WTC11 (cell line): ENCODE results near the gene RTN3. TPM values are rescaled to one million over a fixed set of nuclear protein-coding genes. Genes with fewer than 3 reads are reported as not detected.

Experiments
- ATAC-seq: fragments of 200-7000 bp; cut with Tn5 transposase; 2 replicates; pipeline ENCODE4 v1.10.0; 2021; ENCODE audit warnings: mild to moderate bottlenecking, moderate library complexity
- CTCF ChIA-PET: fragments of 300-600 bp; sonication (Branson Sonifier 250); formaldehyde crosslinking; loops from one replicate; lab custom pipeline; 2021; ENCODE audit warnings: antibody characterized with exemption; lab: Charles Lee
- POLR2A ChIA-PET: fragments of 350-600 bp; sonication (Branson Sonifier 250); formaldehyde crosslinking; loops from one replicate; lab custom pipeline; 2021; ENCODE audit warnings: antibody characterized with exemption; lab: Charles Lee
- DNase-seq: peaks from one replicate; pipeline ENCODE4 v3.0.0; 2021; ENCODE audit warnings: low spot score
- H3K27ac Mint-ChIP-seq: 2 replicates; pipeline ENCODE4 v1.8.0; 2021; ENCODE audit warnings: mixed read lengths
- H3K27me3 Mint-ChIP-seq: 2 replicates; pipeline ENCODE4 v1.8.0; 2021; ENCODE audit warnings: low read depth, mild to moderate bottlenecking, moderate library complexity, mixed read lengths
- H3K36me3 Mint-ChIP-seq: 2 replicates; pipeline ENCODE4 v1.8.0; 2021; ENCODE audit warnings: mixed read lengths
- H3K4me1 Mint-ChIP-seq: 2 replicates; pipeline ENCODE4 v1.8.0; 2022; ENCODE audit warnings: mixed read lengths
- H3K4me3 Mint-ChIP-seq: 2 replicates; pipeline ENCODE4 v1.8.0; 2021; ENCODE audit warnings: mild to moderate bottlenecking, moderate library complexity, mixed read lengths
- H3K9me3 Mint-ChIP-seq: 2 replicates; pipeline ENCODE4 v1.8.0; 2021; ENCODE audit warnings: mixed read lengths
- ESRRA ChIP-seq: sonication (generic); formaldehyde crosslinking; IDR thresholded peaks from 2 replicates; pipeline ENCODE4 v1.8.1; 2022; ENCODE audit warnings: mild to moderate bottlenecking, missing genetic modification reagents, borderline replicate concordance
- GABPB1 ChIP-seq: sonication (generic); formaldehyde crosslinking; IDR thresholded peaks from 2 replicates; pipeline ENCODE4 v1.8.1; 2023; ENCODE audit warnings: mild to moderate bottlenecking, missing genetic modification reagents
- NR2C2 ChIP-seq: sonication (generic); formaldehyde crosslinking; IDR thresholded peaks from 2 replicates; pipeline ENCODE4 v1.8.0; 2022; ENCODE audit warnings: mild to moderate bottlenecking, missing genetic modification reagents
- RORB ChIP-seq: fragments of 250-450 bp; sonication (Bioruptor Pico); IDR thresholded peaks from 2 replicates; pipeline ENCODE4 v1.9.0; 2021; ENCODE audit warnings: mild to moderate bottlenecking
- SOX15 ChIP-seq: fragments of 250-450 bp; sonication (Bioruptor Pico); IDR thresholded peaks from 2 replicates; pipeline ENCODE4 v1.9.0; 2021; ENCODE audit warnings: mild to moderate bottlenecking
- SP1 ChIP-seq: sonication (generic); formaldehyde crosslinking; conservative IDR thresholded peaks from 2 replicates; pipeline ENCODE4 v1.8.1; 2022; ENCODE audit warnings: missing genetic modification reagents
- TEAD1 ChIP-seq: sonication (generic); formaldehyde crosslinking; IDR thresholded peaks from 2 replicates; pipeline ENCODE4 v1.8.0; 2022; ENCODE audit warnings: mild to moderate bottlenecking, missing genetic modification reagents
- TEAD4 ChIP-seq: sonication (generic); formaldehyde crosslinking; IDR thresholded peaks from 2 replicates; pipeline ENCODE4 v1.8.0; 2022; ENCODE audit warnings: mild to moderate bottlenecking, missing genetic modification reagents
- ZBTB43 ChIP-seq: sonication (generic); formaldehyde crosslinking; IDR thresholded peaks from 2 replicates; pipeline ENCODE4 v1.8.1; 2023; ENCODE audit warnings: mild to moderate bottlenecking, missing genetic modification reagents
- ZNF121 ChIP-seq: sonication (generic); formaldehyde crosslinking; IDR thresholded peaks from 2 replicates; pipeline ENCODE4 v1.8.0; 2023; ENCODE audit warnings: missing genetic modification reagents
- ZNF232 ChIP-seq: sonication (generic); formaldehyde crosslinking; IDR thresholded peaks from 2 replicates; pipeline ENCODE4 v1.8.0; 2022; ENCODE audit warnings: mild to moderate bottlenecking, missing genetic modification reagents
- ZSCAN18 ChIP-seq: fragments of 250-450 bp; sonication (Bioruptor Pico); IDR thresholded peaks from 2 replicates; pipeline ENCODE4 v2.1.2; 2022; ENCODE audit warnings: mild to moderate bottlenecking, moderate library complexity
- total RNA-seq: library from RNA; stranded (reverse); gene quantifications from 3 replicates; pipeline ENCODE4 v1.2.3, GENCODE V29; 2021
- TF ChIP-seq, protein P1 (sequence below): sonication (generic); formaldehyde crosslinking; IDR thresholded peaks from 2 replicates; pipeline ENCODE4 v1.8.0; 2022; ENCODE audit warnings: mild to moderate bottlenecking, missing genetic modification reagents
- TF ChIP-seq, protein P2 (sequence below): sonication (generic); formaldehyde crosslinking; IDR thresholded peaks from 2 replicates; pipeline ENCODE4 v1.8.1; 2022; ENCODE audit warnings: low read depth, mild to moderate bottlenecking, moderate library complexity, missing genetic modification reagents, borderline replicate concordance
- TF ChIP-seq, protein P3 (sequence below): sonication (generic); formaldehyde crosslinking; IDR thresholded peaks from 2 replicates; pipeline ENCODE4 v1.8.1; 2023; ENCODE audit warnings: mild to moderate bottlenecking, missing genetic modification reagents, moderate library complexity
- TF ChIP-seq, protein P4 (sequence below): sonication (generic); formaldehyde crosslinking; IDR thresholded peaks from 2 replicates; pipeline ENCODE4 v1.8.1; 2022; ENCODE audit warnings: mild to moderate bottlenecking, missing genetic modification reagents, moderate library complexity, borderline replicate concordance
- TF ChIP-seq, protein P5 (sequence below): sonication (generic); formaldehyde crosslinking; IDR thresholded peaks from 2 replicates; pipeline ENCODE4 v1.8.0; 2022; ENCODE audit warnings: missing genetic modification reagents

RTN3 gene
- total RNA-seq, 1 experiment from 2014 or later: 159 TPM

DNA sequence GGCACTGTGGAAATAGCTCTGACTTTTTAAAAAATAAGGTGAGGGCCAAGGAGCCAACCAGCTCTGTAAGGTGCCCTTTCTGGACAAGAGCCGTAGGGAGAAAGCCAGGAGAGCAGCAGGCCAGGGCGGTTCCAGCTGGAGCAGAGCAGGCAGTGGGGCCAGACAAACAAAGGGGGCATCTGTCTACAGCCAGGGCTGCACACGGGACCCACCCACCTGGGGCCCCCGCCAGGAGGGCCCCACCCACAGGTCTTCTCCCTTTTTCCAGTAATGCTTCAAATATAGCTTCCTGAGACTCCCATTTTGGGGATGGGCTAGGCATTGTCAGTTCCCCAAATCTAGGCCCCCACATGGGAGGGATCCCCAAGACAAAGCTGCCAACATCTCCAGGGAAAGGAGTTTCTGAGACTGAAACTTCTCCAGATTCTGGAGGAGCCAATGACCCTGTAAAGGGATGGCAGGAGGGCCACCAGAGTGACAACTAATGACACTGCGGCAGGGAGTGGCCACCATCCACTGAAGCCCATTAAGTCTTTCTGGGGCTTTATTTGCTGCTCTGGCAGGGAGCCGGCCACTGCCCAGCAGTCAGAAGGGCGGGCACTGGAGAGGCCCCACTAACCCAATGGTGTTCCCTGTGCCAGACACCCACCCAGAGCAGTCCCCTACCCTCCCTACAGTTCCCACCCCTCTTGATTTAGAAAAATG, 85.4 kb downstream of the RTN3 start:
- ChIA-PET CTCF (interaction anchor here (0.6 to 3.4 kb wide), 12 partner anchors 45 to 381 kb away, joined by 3 to 26 read pairs (median 6); partner anchors contain the start of genes MARK2, NAA40, RCOR2 and SPINDOC), POLR2A (interaction anchor here (0.5 to 1.5 kb wide), 3 partner anchors 47 to 680 kb away, joined by 3 to 6 read pairs (median 3); no protein-coding TSS in a partner anchor)
- Mint-ChIP-seq H3K4me1 (peaks cover 34% of the 10 kb centered on the region), H3K9me3 (no peaks in the 10 kb centered on the region), H3K4me3 (peak overlapping the region; percentile 98), H3K27ac (no peak overlapping the region), H3K36me3 (no peaks in the 10 kb centered on the region), H3K27me3 (peaks cover 19% of the 10 kb centered on the region)
- DNase-seq (no peak), ATAC-seq (no peak)
- TF ChIP-seq, protein P1, sequence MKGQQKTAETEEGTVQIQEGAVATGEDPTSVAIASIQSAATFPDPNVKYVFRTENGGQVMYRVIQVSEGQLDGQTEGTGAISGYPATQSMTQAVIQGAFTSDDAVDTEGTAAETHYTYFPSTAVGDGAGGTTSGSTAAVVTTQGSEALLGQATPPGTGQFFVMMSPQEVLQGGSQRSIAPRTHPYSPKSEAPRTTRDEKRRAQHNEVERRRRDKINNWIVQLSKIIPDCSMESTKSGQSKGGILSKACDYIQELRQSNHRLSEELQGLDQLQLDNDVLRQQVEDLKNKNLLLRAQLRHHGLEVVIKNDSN (CRISPR knock-in tag): no peak
- TF ChIP-seq TEAD4 (CRISPR knock-in tag): no peak
- TF ChIP-seq ZSCAN18 (CRISPR knock-in tag): no peak
- TF ChIP-seq GABPB1 (CRISPR knock-in tag): no peak
- no peak for TF ChIP-seq SOX15 (CRISPR knock-in tag)
- no peak for TF ChIP-seq ZNF232 (CRISPR knock-in tag)
- no peak for TF ChIP-seq ESRRA
- TF ChIP-seq ZNF121 (CRISPR knock-in tag): no peak
- TF ChIP-seq, protein P2, sequence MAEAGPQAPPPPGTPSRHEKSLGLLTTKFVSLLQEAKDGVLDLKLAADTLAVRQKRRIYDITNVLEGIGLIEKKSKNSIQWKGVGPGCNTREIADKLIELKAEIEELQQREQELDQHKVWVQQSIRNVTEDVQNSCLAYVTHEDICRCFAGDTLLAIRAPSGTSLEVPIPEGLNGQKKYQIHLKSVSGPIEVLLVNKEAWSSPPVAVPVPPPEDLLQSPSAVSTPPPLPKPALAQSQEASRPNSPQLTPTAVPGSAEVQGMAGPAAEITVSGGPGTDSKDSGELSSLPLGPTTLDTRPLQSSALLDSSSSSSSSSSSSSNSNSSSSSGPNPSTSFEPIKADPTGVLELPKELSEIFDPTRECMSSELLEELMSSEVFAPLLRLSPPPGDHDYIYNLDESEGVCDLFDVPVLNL: no peak

DNA sequence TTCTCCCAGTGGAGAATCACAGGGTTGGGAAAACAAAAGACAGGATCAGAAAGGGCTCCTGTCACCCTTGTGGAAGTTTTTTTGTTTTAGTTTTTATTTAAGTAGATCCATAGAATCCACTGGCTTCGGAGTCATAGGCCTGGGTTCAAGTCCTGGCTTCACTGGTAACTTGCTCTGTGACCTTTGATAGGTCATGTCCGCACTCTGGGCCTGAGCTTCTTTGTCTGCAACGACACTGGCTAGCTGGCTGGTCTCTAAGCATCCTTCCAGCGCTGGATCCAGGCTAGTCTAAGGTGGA, 85.9 kb downstream of the RTN3 start:
- Mint-ChIP-seq H3K9me3 (no peaks in the 10 kb centered on the region), H3K36me3 (no peaks in the 10 kb centered on the region), H3K4me1 (peaks cover 36% of the 10 kb centered on the region), H3K4me3 (peak overlapping the region; percentile 98), H3K27ac (peak overlapping the region; percentile 98), H3K27me3 (peaks cover 22% of the 10 kb centered on the region)
- CTCF ChIA-PET: interaction anchor here (0.8 to 3.4 kb wide), 16 partner anchors 12 to 381 kb away, joined by 3 to 26 read pairs (median 7); partner anchors contain the start of genes MARK2, NAA40, RCOR2 and SPINDOC
- POLR2A ChIA-PET: interaction anchor here (0.6 to 1.5 kb wide), 3 partner anchors 46 to 170 kb away, joined by 3 to 6 read pairs (median 3); no protein-coding TSS in a partner anchor
- ATAC-seq (no peak), DNase-seq (no peak)
- no peak for TF ChIP-seq NR2C2 (CRISPR knock-in tag)
- TF ChIP-seq, protein P3, sequence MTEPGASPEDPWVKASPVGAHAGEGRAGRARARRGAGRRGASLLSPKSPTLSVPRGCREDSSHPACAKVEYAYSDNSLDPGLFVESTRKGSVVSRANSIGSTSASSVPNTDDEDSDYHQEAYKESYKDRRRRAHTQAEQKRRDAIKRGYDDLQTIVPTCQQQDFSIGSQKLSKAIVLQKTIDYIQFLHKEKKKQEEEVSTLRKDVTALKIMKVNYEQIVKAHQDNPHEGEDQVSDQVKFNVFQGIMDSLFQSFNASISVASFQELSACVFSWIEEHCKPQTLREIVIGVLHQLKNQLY: no peak
- no peak for TF ChIP-seq ZNF232 (CRISPR knock-in tag)
- TF ChIP-seq TEAD1 (CRISPR knock-in tag): no peak
- TF ChIP-seq ZBTB43 (CRISPR knock-in tag): no peak
- no peak for TF ChIP-seq SP1 (CRISPR knock-in tag)
- TF ChIP-seq, protein P4, sequence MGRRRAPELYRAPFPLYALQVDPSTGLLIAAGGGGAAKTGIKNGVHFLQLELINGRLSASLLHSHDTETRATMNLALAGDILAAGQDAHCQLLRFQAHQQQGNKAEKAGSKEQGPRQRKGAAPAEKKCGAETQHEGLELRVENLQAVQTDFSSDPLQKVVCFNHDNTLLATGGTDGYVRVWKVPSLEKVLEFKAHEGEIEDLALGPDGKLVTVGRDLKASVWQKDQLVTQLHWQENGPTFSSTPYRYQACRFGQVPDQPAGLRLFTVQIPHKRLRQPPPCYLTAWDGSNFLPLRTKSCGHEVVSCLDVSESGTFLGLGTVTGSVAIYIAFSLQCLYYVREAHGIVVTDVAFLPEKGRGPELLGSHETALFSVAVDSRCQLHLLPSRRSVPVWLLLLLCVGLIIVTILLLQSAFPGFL (CRISPR knock-in tag): no peak
- TF ChIP-seq, protein P5, sequence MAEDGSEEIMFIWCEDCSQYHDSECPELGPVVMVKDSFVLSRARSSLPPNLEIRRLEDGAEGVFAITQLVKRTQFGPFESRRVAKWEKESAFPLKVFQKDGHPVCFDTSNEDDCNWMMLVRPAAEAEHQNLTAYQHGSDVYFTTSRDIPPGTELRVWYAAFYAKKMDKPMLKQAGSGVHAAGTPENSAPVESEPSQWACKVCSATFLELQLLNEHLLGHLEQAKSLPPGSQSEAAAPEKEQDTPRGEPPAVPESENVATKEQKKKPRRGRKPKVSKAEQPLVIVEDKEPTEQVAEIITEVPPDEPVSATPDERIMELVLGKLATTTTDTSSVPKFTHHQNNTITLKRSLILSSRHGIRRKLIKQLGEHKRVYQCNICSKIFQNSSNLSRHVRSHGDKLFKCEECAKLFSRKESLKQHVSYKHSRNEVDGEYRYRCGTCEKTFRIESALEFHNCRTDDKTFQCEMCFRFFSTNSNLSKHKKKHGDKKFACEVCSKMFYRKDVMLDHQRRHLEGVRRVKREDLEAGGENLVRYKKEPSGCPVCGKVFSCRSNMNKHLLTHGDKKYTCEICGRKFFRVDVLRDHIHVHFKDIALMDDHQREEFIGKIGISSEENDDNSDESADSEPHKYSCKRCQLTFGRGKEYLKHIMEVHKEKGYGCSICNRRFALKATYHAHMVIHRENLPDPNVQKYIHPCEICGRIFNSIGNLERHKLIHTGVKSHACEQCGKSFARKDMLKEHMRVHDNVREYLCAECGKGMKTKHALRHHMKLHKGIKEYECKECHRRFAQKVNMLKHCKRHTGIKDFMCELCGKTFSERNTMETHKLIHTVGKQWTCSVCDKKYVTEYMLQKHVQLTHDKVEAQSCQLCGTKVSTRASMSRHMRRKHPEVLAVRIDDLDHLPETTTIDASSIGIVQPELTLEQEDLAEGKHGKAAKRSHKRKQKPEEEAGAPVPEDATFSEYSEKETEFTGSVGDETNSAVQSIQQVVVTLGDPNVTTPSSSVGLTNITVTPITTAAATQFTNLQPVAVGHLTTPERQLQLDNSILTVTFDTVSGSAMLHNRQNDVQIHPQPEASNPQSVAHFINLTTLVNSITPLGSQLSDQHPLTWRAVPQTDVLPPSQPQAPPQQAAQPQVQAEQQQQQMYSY (CRISPR knock-in tag): no peak
- no peak for TF ChIP-seq RORB
